Effector memory CD8-positive, alpha-beta T cell (primary cell): ENCODE measurements around the gene UNK.
"Not testable (repeated sequence)": the region's sequence is repeated elsewhere in the genome, so short reads cannot be mapped to it uniquely, and the experiment has no call there.

ENCODE experiments used
- ATAC-seq: fragments of 150-1000 bp; cut with Tn5 transposase; replicated peaks from 2 replicates; pipeline ENCODE4 v1.10.0; 2021; ENCODE audit warnings: mild to moderate bottlenecking, moderate library complexity
- DNase-seq, 3 experiments: peaks; one replicate each; pipeline ENCODE4 v3.0.0; 2021
- H3K27ac Mint-ChIP-seq, 2 donors: one replicate each; pipeline ENCODE4 v1.8.0; 2022; ENCODE audit warnings: mild to moderate bottlenecking in 2 of 2, mixed read lengths in 2 of 2, moderate library complexity in 2 of 2
- H3K27me3 Mint-ChIP-seq, 2 donors: one replicate each; pipeline ENCODE4 v1.8.0; 2022; ENCODE audit warnings: mixed read lengths in 2 of 2
- H3K36me3 Mint-ChIP-seq: one replicate; pipeline ENCODE4 v1.8.0; 2022; ENCODE audit warnings: mild to moderate bottlenecking, moderate library complexity, mixed read lengths; ENCODE audit not compliant: insufficient read depth
- H3K4me1 Mint-ChIP-seq, 2 donors: one replicate each; pipeline ENCODE4 v1.8.0; 2022; ENCODE audit warnings: low read depth in 2 of 2, mixed read lengths in 2 of 2
- H3K4me3 Mint-ChIP-seq, 2 donors: one replicate each; pipeline ENCODE4 v1.8.0; 2022; ENCODE audit warnings: mild to moderate bottlenecking in 2 of 2, mixed read lengths in 2 of 2, moderate library complexity in 2 of 2
- H3K9me3 Mint-ChIP-seq, 2 donors: one replicate each; pipeline ENCODE4 v1.8.0; 2022; ENCODE audit warnings: mixed read lengths in 2 of 2

UNK gene

GRCh38 chr17:75758131-75758905, 26.3 kb upstream of the UNK start:
- H3K36me3 Mint-ChIP-seq: peaks cover 3% of the 10 kb centered on the region
- peaks cover 15% of the 10 kb centered on the region in 2 donors for H3K4me1 Mint-ChIP-seq
- DNase-seq (no peak), ATAC-seq (no peak)
- H3K4me3 Mint-ChIP-seq: no peak overlapping the region
- H3K27ac Mint-ChIP-seq: no peak overlapping the region
- no peaks in the 10 kb centered on the region for H3K27me3 Mint-ChIP-seq
- H3K9me3 Mint-ChIP-seq: no peaks in the 10 kb centered on the region

GRCh38 chr17:75759457-75759856, 25.1 kb upstream of the UNK start:
- Mint-ChIP-seq H3K4me1 (peaks cover 15 to 21% of the 10 kb centered on the region in 2 donors), H3K4me3 (no peak overlapping the region), H3K27ac (no peak overlapping the region), H3K36me3 (peaks cover 3% of the 10 kb centered on the region), H3K27me3 (no peaks in the 10 kb centered on the region), H3K9me3 (no peaks in the 10 kb centered on the region)
- DNase-seq: no peak
- no peak for ATAC-seq

- not testable (repeated sequence) for H3K9me3 Mint-ChIP-seq, H3K36me3 Mint-ChIP-seq, ATAC-seq, DNase-seq, H3K27ac Mint-ChIP-seq, H3K4me3 Mint-ChIP-seq, H3K27me3 Mint-ChIP-seq
- H3K4me1 Mint-ChIP-seq: peaks cover 8 to 17% of the 10 kb centered on the region in 2 donors
Observed at GRCh38 chr17:75759978-75760640, 24.5 kb upstream of the UNK start.

- H3K27ac Mint-ChIP-seq: peak overlapping the region; percentile 41 to 68
Observed at GRCh38 chr17:75762513-75763268, 21.9 kb upstream of the UNK start.

GRCh38 chr17:75763269-75763607, 21.4 kb upstream of the UNK start:
- Mint-ChIP-seq H3K36me3 (peaks cover 3% of the 10 kb centered on the region), H3K4me1 (peaks cover 8 to 17% of the 10 kb centered on the region in 2 donors), H3K27ac (peak overlapping the region; percentile 41 to 68), H3K27me3 (no peaks in the 10 kb centered on the region), H3K9me3 (no peaks in the 10 kb centered on the region), H3K4me3 (peak overlapping the region; percentile 27 to 65)
- no peak for ATAC-seq
- no peak for DNase-seq

More at GRCh38 chr17:75762513-75763268, 21.9 kb upstream of the UNK start:
- H3K4me1 Mint-ChIP-seq: peaks cover 8 to 17% of the 10 kb centered on the region in 2 donors
- H3K27me3 Mint-ChIP-seq: no peaks in the 10 kb centered on the region
- no peak for ATAC-seq
- no peak for DNase-seq
- no peaks in the 10 kb centered on the region for H3K9me3 Mint-ChIP-seq
- H3K4me3 Mint-ChIP-seq: peak overlapping the region; percentile 62 to 65
- peaks cover 3% of the 10 kb centered on the region for H3K36me3 Mint-ChIP-seq

GRCh38 chr17:75763613-75764416, 20.8 kb upstream of the UNK start:
- ATAC-seq: no peak
- Mint-ChIP-seq H3K4me1 (peaks cover 8 to 17% of the 10 kb centered on the region in 2 donors), H3K27ac (peak overlapping the region in 1 of 2 donors; percentile 44)

GRCh38 chr17:75764417-75764710, 20.2 kb upstream of the UNK start:
- H3K4me1 Mint-ChIP-seq: peaks cover 8 to 17% of the 10 kb centered on the region in 2 donors
- no peaks in the 10 kb centered on the region for H3K36me3 Mint-ChIP-seq
- peak overlapping the region; percentile 17 to 44 for H3K27ac Mint-ChIP-seq
- DNase-seq (no peak), ATAC-seq (no peak)
- no peaks in the 10 kb centered on the region for H3K27me3 Mint-ChIP-seq
- no peaks in the 10 kb centered on the region for H3K9me3 Mint-ChIP-seq
- H3K4me3 Mint-ChIP-seq: peak overlapping the region; percentile 72 to 80

More at GRCh38 chr17:75763613-75764416, 20.8 kb upstream of the UNK start:
- no peak for DNase-seq
- no peaks in the 10 kb centered on the region for H3K9me3 Mint-ChIP-seq
- H3K27me3 Mint-ChIP-seq: no peaks in the 10 kb centered on the region
- H3K4me3 Mint-ChIP-seq: peak overlapping the region; percentile 72 to 80
- H3K36me3 Mint-ChIP-seq: peaks cover 3% of the 10 kb centered on the region

- Mint-ChIP-seq H3K4me3 (peak within 1 kb of the TSS; percentile 72 to 80), H3K36me3 (no peaks in the 10 kb centered on the region), H3K27ac (peak within 1 kb of the TSS; percentile 44 to 59), H3K27me3 (no peaks in the 10 kb centered on the region), H3K4me1 (peaks cover 8 to 17% of the 10 kb centered on the region in 2 donors), H3K9me3 (no peaks in the 10 kb centered on the region)
- peak in 2 of 3 experiments; percentile 53 to 62 for DNase-seq
- peak; percentile 95 for ATAC-seq
Observed at GRCh38 chr17:75764711-75765421, 19.7 kb upstream of the UNK start, which contains the start of gene GALK1. Gene GALK1 (minus strand): TSS chr17:75765192. CDS start chr17:75765136, 56 bp downstream.

- H3K4me3 Mint-ChIP-seq: peak overlapping the region; percentile 72 to 80
- H3K36me3 Mint-ChIP-seq: no peaks in the 10 kb centered on the region
- H3K27me3 Mint-ChIP-seq: no peaks in the 10 kb centered on the region
- no peaks in the 10 kb centered on the region for H3K9me3 Mint-ChIP-seq
- peaks cover 8 to 17% of the 10 kb centered on the region in 2 donors for H3K4me1 Mint-ChIP-seq
- ATAC-seq (no peak), DNase-seq (no peak)
- H3K27ac Mint-ChIP-seq: no peak overlapping the region
Observed at GRCh38 chr17:75765981-75766380, 18.6 kb upstream of the UNK start.

GRCh38 chr17:75767881-75768280, 16.7 kb upstream of the UNK start:
- no peak overlapping the region for H3K27ac Mint-ChIP-seq
- ATAC-seq: no peak

GRCh38 chr17:75769536-75769935, 15.1 kb upstream of the UNK start:
- H3K4me1 Mint-ChIP-seq: peaks cover 0 to 2% of the 10 kb centered on the region in 2 donors
- H3K4me3 Mint-ChIP-seq: no peak overlapping the region
- no peak for ATAC-seq
- H3K9me3 Mint-ChIP-seq: no peaks in the 10 kb centered on the region
- H3K27ac Mint-ChIP-seq: no peak overlapping the region
- no peaks in the 10 kb centered on the region for H3K27me3 Mint-ChIP-seq
- no peak for DNase-seq
- peaks cover 19% of the 10 kb centered on the region for H3K36me3 Mint-ChIP-seq

More at GRCh38 chr17:75767881-75768280, 16.7 kb upstream of the UNK start:
- no peak for DNase-seq
- Mint-ChIP-seq H3K27me3 (no peaks in the 10 kb centered on the region), H3K4me3 (no peak overlapping the region), H3K9me3 (no peaks in the 10 kb centered on the region), H3K4me1 (peaks cover 3 to 11% of the 10 kb centered on the region in 2 donors), H3K36me3 (peaks cover 4% of the 10 kb centered on the region)
